ENCODE data around the gene PACRG.

- TF ChIP-seq POLR2AphosphoS5 (IDR thresholded peaks at IDR 0.05; ENCODE audit: low read depth, low read length) (no peak), POLR2A (IDR thresholded peaks at IDR 0.05; ENCODE audit: low read depth, low read length) (no peak), TAF1 (IDR thresholded peaks at IDR 0.05; ENCODE audit: borderline replicate concordance, low read depth, low read length) (no peak)
Measured at GRCh38 chr6:162710936-162711335, 16.8 kb upstream of the PACRG start.

Measured in GM12892 (cell line).